G401 (cell line): ENCODE measurements around the gene PTPRN2. TPM values are rescaled to one million over a fixed set of nuclear protein-coding genes. Genes with fewer than 3 reads are reported as not detected.

ENCODE experiments used
- DNase-seq: peaks from one replicate; pipeline ENCODE4 v3.0.0-alpha.2; 2015; ENCODE audit warnings: low spot score
- in situ Hi-C: cut with HindIII; loops from 2 replicates; pipeline ENCODE4 v1.10.0; 2016; ENCODE audit warnings: low sequenced_read_pairs, mixed read lengths
- total RNA-seq: library from RNA; depleted of rRNA; stranded (reverse); fragments of >200 nt; shearing (Covaris generic); gene quantifications from 2 replicates; pipeline ENCODE4 v1.2.3, GENCODE V29; 2014

PTPRN2 gene
- total RNA-seq, 1 experiment from 2014 or later, result not detected

DNA sequence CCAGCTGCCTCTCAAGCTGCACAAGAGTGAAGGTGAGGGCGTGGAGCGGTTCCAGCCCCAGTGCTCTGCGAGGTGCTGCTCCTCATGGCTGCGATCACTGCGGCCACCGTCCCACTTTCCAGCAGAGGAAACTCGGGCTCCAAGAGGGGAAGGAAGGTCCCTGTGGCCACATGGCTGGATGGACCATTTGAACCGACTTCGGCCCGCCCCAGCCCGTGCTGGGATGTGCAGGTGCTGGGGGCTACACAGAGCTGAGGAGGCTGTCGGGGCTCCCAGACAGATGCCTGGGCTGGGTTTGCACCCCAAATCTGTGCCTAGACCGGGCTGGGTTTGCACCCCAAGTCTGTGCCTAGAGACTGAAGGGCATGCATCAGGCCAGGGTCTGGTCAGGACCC is 1064.3 kb downstream of the PTPRN2 start:
- DNase-seq, result no peak
- in situ Hi-C loops, result no loop called here

DNA sequence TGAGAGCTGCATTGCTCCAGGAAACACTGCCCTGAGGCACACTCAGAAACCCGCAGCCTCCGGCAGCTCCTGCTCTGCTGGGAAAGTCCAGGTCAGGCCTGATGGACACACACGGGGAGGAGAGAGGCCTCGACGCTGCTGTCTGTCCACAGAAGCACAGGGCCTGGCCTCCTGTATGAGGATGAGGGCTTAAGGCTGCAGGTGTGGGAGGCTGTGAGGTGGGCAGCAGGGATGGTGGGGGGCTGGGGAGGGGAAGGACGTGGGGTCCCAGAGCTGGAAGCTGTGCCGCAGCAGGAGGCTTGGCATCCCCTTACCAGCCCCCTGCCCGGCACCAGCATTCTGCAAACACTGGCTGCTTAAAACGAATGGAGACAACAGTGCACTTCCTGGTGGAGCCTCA is 1064.7 kb downstream of the PTPRN2 start:
- in situ Hi-C loops, result no loop called here
- no peak for DNase-seq

DNA sequence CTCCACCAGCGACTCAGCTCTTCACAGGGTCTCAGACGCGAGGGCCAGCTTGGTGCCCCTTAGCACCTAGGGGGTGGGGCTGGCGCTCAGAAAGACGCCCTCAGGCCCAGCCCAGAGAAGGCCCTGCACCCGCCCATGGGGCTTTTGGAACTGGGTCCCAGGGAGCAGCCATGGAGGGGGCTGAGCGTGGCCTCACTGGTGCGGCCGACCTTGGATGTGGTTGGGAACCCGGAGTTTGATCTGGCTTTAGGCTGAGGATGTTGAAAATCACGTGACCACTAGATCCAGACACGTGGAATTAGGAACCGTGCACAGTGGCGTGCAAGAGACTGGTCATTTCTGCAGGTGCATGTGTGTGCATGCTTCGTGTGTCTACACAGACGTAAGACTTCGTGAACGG is 1065.4 kb downstream of the PTPRN2 start:
- no peak for DNase-seq
- in situ Hi-C loops, result no loop called here

DNA sequence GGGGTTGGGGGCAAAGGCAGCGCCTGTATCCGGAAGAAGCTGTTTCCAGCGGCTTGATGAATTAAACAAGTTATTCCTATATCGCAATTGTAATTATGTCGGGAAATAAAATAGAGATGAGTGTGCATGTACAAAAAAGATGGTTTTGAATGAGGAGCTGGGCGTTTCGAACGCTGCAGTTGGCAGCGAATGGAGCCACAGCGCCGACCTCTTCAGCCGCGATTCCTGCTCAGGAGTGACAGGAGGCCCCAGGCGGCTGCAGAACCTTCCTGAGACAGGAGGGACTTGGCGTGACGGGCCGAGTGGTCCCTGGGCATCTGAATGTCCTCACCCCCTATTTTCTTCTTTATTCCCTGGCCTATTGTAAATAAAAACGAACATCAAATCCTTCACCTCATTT is 1065.9 kb downstream of the PTPRN2 start:
- no peak for DNase-seq
- in situ Hi-C loops, result no loop called here

DNA sequence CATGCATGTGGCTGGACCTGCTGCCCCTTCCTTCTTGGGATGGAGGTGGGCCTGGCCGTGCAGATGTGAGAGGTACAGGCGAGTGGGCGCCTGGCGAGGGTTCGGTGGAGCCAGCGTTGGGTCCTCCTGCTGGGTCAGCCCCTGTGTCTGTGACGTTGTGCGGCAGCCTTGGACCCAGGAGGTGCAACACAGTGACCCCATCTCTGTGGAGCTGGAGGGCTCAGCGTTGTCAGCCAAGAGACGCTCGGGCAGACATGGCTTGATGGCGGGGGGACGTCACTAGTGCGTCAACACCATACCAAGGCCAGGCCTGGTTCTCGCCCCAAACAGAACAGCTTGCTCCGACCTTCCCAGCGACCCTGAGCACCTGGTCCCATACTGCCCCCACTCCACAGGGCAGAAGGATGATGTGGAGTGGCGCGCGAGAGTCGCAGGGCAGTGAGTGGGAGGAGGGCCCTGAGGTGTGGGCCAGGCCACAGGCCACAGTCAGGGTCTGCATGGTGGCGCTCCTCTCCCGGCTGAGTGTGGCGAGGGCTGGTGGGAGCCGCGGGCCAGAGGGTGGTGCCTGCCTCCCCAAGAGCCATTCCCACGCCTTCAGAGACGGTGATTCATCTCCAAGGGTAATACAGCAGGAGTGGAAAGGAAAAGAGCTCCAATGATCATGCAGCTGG is 1066.4 kb downstream of the PTPRN2 start:
- DNase-seq, result no peak
- in situ Hi-C loops, result no loop called here

DNA sequence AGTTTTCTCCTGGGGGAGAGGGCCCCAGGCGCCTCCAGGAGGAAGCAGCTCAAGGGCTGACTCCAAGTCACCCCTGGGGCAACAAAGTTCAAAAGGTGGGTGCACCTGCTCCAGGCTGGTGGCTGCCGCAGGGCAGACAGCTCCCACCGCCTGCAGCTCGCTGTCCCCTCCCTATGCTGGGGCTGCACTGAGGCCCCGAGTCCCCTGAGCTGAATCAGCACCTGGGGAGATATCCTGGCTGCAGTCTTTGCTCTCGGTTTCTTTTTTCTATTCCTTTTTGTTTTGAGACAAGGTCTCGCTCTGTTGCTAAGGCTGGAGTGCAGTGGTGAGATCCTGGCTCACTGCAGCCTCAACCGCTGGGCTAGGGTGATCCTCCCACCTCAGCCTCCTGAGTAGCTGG is 1067.4 kb downstream of the PTPRN2 start:
- DNase-seq, result no peak

DNA sequence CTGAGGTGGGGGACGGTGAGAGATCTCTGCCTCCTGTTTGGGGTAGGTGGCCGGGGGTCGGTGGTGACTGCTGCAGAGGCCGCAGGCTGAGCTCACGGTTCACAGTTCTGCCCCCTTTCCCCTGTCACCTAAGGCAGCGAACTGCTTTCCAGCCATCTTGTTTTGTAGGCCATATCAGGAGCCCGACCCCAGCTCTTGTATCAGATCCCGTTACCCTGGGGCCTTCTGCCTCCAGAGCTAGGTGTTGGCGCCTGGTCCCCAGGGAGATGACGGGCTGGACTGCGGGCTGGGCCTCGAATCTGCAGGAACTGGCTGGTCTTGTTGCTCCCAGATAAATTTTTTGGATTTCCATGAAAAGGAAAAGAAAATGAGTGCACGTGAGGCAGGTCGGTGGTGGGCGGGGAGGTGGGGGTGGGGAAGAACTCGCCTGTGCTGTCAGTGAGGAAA is 1067.8 kb downstream of the PTPRN2 start:
- in situ Hi-C loops, result no loop called here

More for the DNA sequence above, 1067.4 kb downstream of the PTPRN2 start:
- in situ Hi-C loops, result no loop called here

DNA sequence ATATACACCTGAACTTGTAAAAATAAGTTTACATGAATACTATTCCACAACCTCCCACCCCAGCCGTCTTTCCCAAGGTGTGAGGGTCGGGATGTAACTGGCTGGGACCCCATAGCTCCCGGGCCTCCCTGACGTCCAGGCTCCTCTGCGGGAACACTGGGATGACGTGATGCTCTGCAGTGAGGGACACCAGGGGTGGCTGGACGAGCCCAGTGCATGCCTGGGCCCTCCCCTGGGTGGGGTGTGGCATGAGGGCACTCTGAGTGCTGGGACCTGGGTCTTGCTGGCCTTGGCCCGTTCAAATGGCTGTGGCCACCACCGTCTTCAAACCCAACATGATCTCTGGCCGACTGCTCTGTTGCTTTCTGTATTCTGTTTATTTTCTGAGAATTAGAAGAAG is 1068.4 kb downstream of the PTPRN2 start:
- in situ Hi-C loops, result no loop called here

More for the DNA sequence above, 1067.8 kb downstream of the PTPRN2 start:
- DNase-seq, result no peak

DNA sequence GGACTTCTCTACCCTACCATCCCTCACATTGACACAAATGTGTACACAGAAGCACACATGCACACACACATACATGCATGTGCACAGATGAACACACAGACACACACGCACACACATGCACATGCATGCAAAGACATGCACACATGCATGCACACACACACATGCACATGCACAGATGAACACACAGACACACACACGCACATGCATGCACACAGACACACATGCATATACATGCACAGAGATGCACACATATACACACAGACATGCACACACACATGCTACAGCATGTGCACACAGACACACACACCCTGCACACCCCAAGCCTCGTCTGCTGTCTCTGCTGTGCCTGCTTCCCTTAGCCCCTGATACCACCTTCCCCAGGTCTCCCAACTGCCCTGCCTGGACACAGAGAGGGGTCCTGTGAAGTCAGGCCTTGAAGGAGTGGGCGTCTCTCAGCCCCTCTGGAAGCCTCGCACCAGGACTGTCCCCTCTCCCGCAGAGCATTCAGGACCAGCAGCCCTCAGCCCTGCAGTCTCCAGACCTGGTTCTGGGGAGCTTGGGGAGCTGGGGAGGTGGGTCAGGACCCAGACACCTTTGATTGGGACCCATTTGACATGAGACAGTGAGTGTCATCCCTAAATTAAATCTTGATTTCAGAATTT is 1069.0 kb downstream of the PTPRN2 start:
- in situ Hi-C loops, result no loop called here
- no peak for DNase-seq

More for the DNA sequence above, 1068.4 kb downstream of the PTPRN2 start:
- DNase-seq, result no peak

DNA sequence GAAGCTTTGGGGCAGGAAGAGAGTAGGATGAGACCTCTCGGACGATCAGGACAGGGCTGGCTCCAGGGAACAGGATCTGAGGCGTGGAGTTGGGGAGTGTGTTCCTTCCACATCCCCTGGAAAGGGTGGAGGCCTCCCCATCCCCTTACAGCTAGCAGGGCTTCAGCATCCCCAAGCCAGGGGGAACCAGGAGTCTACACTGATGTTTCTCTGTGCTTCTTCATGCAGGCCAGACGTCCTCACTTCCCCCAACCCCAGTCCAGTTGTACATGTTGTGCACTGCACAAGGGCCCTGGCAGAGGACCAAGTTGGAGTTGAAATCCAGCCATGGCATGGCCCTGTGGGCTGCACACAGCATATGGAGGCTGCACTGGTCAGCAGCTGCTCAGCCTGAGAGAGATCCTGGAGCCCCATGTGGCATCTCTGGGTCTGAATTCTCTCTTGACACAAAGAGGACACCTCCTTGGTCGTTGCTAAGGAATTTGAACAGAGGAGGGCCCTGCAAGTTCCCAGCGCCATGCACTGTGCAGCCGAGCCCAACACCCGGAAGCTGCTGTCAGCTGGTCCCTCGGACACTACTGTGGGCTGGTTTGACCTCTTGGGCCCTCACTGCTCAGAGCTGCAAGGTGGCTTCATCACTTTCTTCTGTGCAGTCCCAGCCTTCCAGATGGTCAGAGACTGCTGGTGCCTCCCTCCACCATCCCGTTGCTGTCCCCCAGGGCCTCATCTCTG is 1069.7 kb downstream of the PTPRN2 start:
- in situ Hi-C loops, result no loop called here
- DNase-seq, result no peak

DNA sequence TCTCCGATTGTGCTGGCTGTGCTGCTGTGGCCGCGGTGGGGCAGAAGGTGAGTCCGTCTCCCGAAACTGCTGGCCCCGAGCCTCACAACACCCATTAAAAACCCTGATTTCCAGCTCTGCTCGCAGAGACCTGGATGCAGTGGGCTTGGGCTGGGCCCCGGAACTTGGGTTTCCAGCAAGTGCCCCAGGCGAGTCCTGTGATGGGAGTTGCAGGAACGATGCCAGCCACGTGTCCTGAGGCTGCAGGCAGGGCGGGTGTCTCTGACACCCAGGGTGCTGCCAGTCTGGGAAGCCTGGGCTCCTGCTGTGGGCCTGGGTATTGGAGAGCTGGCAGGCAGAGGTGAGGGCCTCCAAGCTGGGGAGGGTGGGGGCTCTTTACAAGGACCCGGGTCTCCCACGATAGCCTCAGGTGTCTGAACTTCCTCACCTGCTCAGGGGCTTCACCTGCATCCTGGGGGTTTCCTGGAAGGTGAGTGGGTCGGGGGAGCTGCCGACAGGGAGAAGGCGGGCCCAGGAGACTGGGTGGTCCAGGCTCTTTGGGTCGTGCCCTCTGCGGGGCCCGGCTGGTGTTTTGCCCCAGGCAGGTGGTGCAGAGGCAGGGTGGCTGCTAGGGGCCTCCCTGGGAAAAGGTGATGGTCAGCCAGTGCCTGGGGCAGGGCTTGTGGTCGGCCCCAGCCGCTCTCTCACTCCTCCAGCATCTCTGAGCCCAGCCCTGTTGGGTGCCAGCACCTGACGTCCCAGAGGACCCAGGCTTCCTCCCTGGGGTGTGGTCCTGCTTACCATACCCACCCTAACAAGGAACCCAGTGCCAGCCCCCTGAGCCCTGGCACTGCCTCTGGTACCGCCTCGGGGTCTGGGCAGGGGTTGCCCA is 1070.5 kb downstream of the PTPRN2 start:
- no peak for DNase-seq
- in situ Hi-C loops, result no loop called here

DNA sequence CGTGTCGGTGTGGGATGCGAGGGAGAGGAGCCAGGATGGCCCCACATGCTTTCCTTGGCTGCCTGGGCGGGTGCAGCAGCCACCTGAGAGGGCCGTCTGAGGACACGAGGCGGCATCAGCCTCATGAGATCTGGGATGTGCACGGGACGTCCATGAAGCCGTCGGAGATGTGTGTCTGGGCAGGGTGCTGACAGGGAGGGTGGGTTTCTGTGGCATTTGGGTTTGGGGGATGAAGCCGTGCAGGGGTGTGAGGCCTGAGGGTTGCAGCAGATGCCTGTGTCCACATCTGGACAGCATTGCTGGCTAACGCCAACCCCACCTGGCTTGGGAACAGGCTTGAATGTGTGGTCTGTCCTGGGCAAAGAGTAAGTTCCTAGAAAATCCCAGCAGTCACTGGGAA is 1071.3 kb downstream of the PTPRN2 start:
- DNase-seq, result no peak
- in situ Hi-C loops, result no loop called here

DNA sequence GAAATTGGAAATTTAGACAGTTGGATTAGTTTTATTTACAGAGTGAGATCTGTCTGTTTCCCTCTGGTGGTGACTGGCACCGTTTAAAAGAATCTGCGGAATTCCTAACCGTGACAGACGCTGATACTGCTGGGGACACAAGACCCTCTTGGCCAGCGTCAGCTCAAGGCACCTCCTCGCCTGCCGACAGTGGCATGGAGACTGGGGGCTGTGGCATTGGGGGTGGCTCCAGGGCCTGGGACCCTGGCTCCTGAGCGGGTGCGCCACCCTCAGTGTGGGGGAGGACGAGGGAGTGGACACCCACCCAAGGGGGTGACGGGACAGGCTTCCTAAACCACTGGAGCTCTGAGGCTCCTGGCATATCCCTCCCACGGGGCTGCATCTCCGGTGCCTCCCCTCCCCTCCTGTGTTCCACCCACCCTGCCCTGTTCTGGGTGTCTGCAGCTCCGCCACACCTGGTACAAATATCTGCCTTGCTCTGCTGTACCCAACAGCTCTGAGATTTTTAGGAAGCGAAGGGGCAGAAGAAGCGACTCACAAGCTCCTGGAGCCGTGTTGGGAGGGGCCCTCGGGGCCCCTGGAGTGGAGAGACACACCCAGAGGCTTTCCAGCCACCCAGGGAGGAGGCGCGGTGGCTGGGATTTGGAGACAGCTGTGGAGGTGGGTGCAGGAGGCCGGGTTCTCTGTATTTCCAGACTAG is 1072.1 kb downstream of the PTPRN2 start:
- in situ Hi-C loops, result no loop called here
- no peak for DNase-seq

DNA sequence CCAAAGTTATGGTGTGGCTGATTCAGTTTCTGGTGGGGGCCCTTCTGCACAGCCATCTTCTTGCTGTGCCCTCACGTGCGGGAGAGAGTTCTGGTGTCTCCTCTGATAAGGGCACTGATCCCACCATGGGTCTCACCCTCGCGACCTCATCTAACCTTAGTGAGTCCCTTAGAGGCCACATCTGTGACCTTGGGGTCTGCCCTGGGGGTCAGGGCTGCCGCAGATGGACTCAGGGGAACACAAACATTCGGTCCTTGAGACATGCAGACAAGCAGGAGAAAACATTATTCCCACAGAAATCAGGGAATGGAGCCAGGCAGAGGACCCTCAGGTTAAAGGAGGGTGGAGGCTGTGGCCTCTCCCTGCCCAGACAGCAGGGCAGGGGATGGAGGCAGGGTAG is 1072.9 kb downstream of the PTPRN2 start:
- in situ Hi-C loops, result no loop called here
- DNase-seq, result no peak

DNA sequence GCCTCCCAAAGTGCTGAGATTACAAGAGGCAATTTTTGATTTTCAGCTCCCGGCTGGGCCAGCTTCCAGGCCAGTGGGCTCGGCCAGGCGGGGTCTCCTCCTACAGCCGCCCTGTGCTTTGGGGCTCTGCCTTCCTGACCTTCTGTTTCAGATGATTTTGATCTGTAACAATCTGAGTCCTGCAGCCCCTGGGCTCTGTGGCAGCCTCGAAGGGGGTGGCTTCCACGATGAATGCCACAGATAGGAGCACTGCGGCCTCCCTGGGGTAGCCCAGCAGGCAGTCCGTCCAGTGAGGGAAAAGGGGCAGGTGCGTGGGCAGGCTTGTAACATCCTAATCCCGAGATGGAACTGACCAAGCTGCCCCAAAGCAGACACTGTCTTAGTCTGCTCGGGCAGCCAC is 1073.3 kb downstream of the PTPRN2 start:
- in situ Hi-C loops, result no loop called here
- DNase-seq, result no peak

DNA sequence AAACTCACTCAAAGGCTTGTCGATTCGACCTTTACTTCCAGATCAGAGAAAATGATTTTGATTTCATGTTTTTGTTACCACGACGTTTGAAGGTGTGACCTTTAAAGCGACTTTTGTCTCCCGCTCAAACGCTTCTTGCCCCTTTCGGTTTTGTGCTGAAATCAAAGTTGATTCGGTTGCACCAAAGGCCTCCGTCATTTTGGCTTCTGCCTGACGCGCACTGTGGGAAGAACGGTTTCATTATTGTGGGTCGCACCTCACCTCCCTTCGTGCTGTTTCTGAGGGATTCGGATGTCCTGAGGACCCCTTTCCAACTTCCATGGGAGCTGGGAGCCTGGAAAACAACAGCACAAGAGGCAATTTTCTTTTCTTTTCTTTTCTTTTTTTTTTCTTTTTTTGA is 1073.9 kb downstream of the PTPRN2 start:
- in situ Hi-C loops, result no loop called here
- no peak for DNase-seq

DNA sequence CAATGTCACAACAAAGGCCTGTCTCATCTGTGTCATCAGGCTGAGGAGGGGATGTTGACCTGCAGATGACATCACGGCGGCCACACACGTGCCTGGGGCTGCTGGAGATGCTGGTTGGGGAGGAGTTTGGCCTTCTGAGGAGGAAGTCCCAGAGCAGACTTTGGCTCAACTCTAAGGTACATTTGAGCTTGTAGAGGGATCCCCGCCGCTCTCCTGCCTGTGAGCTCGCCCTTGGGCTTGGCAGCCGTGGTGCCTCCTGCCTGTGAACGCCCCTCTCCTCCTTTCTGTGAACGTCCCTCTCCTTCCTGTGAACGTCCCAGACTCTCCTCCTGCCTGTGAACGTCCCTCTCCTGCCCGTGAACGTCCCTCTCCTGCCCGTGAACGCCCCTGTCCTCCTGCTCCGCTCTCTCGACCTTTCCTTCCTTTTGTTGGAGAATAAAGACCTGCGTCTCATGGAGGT is 1074.4 kb downstream of the PTPRN2 start:
- DNase-seq, result no peak
- in situ Hi-C loops, result no loop called here

DNA sequence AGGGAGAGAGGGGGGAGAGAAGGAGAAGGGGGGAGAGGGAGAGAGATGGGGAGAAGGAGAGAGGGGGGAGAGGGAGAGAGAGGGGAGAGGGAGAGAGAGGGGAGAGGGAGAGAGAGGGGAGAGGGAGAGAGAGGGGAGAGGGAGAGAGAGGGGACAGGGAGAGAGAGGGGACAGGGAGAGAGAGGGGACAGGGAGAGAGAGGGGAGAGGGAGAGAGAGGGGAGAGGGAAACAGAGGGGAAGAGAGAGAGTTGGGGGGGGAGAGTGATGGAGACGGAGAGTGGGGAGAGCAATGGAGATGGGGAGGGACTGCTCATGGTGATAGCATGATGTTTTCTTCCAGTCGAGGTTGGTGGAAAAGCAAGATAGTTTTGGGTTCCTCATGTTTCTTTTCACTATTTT is 1078.4 kb downstream of the PTPRN2 start:
- in situ Hi-C loops, result no loop called here
- no peak for DNase-seq

DNA sequence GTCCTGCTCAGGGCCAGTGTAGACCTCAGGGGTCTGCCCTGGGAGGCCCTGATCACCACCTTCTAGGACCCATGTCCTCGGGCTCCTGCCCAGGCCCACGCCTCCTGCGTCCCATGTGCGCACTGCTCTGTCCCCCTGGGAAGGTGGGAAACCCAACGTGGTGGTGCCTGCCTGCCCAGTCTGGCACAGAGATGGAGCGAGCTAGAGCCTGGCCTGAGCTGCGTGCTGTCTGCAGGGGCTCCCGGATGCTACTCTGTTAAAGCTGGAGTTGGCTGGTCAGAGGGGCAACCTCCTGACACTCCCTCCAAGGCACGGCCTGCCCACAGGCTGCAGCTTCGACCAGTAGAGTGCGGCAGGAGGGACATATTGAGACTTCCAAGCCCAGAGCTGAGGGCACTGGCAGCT is 1079.1 kb downstream of the PTPRN2 start:
- DNase-seq, result no peak
- in situ Hi-C loops, result no loop called here
